DOHH2 (cell line): Measurements from ENCODE around the gene MACF1.

Experiments
- EZH2phosphoT487 ChIP-seq: fragments of 200-600 bp; sonication (generic); IDR thresholded peaks from 2 replicates; pipeline ENCODE4 v1.6.1; 2017; ENCODE audit warnings: borderline replicate concordance, mild to moderate bottlenecking, antibody characterized with exemption, low read length, moderate library complexity, mixed read lengths
- TF ChIP-seq, protein P1 (sequence below): fragments of 200-600 bp; sonication (generic); IDR thresholded peaks from one replicate; pipeline ENCODE4 v1.5.1; 2014; ENCODE audit warnings: antibody characterized with exemption, mild to moderate bottlenecking, low read depth, low read length; ENCODE audit not compliant: poor library complexity, severe bottlenecking

DNA sequence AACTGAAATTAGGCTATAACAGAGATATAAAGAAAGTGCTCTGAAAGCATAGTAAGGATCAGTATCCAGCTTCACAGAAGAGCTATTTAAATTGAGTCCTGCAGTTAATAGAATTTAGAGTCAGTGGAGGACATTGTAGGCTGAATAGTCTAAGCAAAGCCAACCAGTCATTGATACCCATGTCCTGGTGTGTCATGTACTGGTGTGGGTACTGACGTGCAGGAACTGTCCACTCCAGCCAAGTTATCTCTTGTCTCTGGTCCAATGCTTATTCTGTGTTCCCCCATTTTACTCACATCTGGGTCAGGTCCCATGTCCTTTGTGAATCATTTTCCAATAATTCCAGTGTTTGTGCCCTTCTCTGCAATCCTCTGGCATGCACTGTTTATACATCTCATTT, 90.0 kb downstream of the MACF1 start:
- TF ChIP-seq, protein P1, sequence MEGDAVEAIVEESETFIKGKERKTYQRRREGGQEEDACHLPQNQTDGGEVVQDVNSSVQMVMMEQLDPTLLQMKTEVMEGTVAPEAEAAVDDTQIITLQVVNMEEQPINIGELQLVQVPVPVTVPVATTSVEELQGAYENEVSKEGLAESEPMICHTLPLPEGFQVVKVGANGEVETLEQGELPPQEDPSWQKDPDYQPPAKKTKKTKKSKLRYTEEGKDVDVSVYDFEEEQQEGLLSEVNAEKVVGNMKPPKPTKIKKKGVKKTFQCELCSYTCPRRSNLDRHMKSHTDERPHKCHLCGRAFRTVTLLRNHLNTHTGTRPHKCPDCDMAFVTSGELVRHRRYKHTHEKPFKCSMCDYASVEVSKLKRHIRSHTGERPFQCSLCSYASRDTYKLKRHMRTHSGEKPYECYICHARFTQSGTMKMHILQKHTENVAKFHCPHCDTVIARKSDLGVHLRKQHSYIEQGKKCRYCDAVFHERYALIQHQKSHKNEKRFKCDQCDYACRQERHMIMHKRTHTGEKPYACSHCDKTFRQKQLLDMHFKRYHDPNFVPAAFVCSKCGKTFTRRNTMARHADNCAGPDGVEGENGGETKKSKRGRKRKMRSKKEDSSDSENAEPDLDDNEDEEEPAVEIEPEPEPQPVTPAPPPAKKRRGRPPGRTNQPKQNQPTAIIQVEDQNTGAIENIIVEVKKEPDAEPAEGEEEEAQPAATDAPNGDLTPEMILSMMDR, result no peak
- no peak for TF ChIP-seq EZH2phosphoT487
